Neural progenitor cell (in vitro differentiated cells): Measurements from ENCODE around the gene RAB5IF. TPM values are rescaled to one million over a fixed set of nuclear protein-coding genes. Genes with fewer than 3 reads are reported as not detected.
"Not testable (repeated sequence)": the region's sequence is repeated elsewhere in the genome, so short reads cannot be mapped to it uniquely, and the experiment has no call there.

Source experiments
- DNase-seq: peaks from one replicate; pipeline ENCODE4 v3.0.0-alpha.2; 2016; ENCODE audit warnings: low spot score
- H2AFZ ChIP-seq: fragments of 200-600 bp; sonication (generic); replicated peaks from 2 replicates; pipeline ENCODE4 v1.6.1; 2016; ENCODE audit warnings: antibody characterized with exemption
- H3F3A ChIP-seq: fragments of 200-600 bp; sonication (generic); 2 replicates; pipeline ENCODE4 v1.6.1; 2016; ENCODE audit warnings: antibody characterized with exemption, low read depth
- H3K27ac ChIP-seq: fragments of 200-600 bp; sonication (generic); 2 replicates; pipeline ENCODE4 v1.5.1; 2016; ENCODE audit warnings: mild to moderate bottlenecking
- H3K27me3 ChIP-seq: fragments of 200-600 bp; sonication (generic); 2 replicates; pipeline ENCODE4 v1.6.1; 2016; ENCODE audit warnings: mild to moderate bottlenecking, moderate library complexity
- H3K36me3 ChIP-seq: fragments of 200-600 bp; sonication (generic); 2 replicates; pipeline ENCODE4 v1.5.1; 2016
- H3K4me1 ChIP-seq: fragments of 200-600 bp; sonication (generic); 2 replicates; pipeline ENCODE4 v1.6.1; 2016; ENCODE audit warnings: mixed run types
- H3K4me2 ChIP-seq: fragments of 200-600 bp; sonication (generic); 2 replicates; pipeline ENCODE4 v1.6.1; 2016
- H3K4me3 ChIP-seq: fragments of 200-600 bp; sonication (generic); 2 replicates; pipeline ENCODE4 v1.5.1; 2016
- H3K79me2 ChIP-seq: fragments of 200-600 bp; sonication (generic); 2 replicates; pipeline ENCODE4 v1.6.1; 2016; ENCODE audit warnings: low read depth
- H3K9ac ChIP-seq: fragments of 200-600 bp; sonication (generic); 2 replicates; pipeline ENCODE4 v1.6.1; 2016
- H3K9me3 ChIP-seq: fragments of 200-600 bp; sonication (generic); 2 replicates; pipeline ENCODE4 v1.5.1; 2016; ENCODE audit warnings: low read depth
- H4K20me1 ChIP-seq: fragments of 200-600 bp; sonication (generic); 2 replicates; pipeline ENCODE4 v1.6.1; 2016; ENCODE audit warnings: low read depth
- H3K27ac Mint-ChIP-seq: 3 replicates; pipeline ENCODE4 v1.8.0; 2021; ENCODE audit warnings: mixed read lengths
- H3K27me3 Mint-ChIP-seq: 2 replicates; pipeline ENCODE4 v1.8.0; 2022; ENCODE audit warnings: low read depth, mild to moderate bottlenecking, inconsistent platforms, moderate library complexity, mixed read lengths; ENCODE audit not compliant: insufficient read depth
- H3K36me3 Mint-ChIP-seq: 3 replicates; pipeline ENCODE4 v1.8.0; 2021; ENCODE audit warnings: mixed read lengths
- H3K4me1 Mint-ChIP-seq: 3 replicates; pipeline ENCODE4 v1.8.0; 2021; ENCODE audit warnings: mixed read lengths
- H3K4me3 Mint-ChIP-seq: 3 replicates; pipeline ENCODE4 v1.8.0; 2021; ENCODE audit warnings: mild to moderate bottlenecking, moderate library complexity, mixed read lengths
- H3K9me3 Mint-ChIP-seq: 3 replicates; pipeline ENCODE4 v1.8.0; 2020; ENCODE audit warnings: mixed read lengths
- CTCF ChIP-seq: fragments of 200-600 bp; sonication (generic); IDR thresholded peaks from 2 replicates; pipeline ENCODE4 v1.5.1; 2017; ENCODE audit warnings: antibody characterized with exemption, mild to moderate bottlenecking
- EZH2 ChIP-seq: fragments of 200-600 bp; sonication (generic); IDR thresholded peaks from 2 replicates; pipeline ENCODE4 v1.6.1; 2017; ENCODE audit warnings: antibody characterized with exemption, mild to moderate bottlenecking, moderate library complexity
- EZH2phosphoT487 ChIP-seq: fragments of 200-600 bp; sonication (generic); IDR thresholded peaks from 2 replicates; pipeline ENCODE4 v1.6.1; 2017; ENCODE audit warnings: antibody characterized with exemption
- total RNA-seq: library from RNA; depleted of rRNA; stranded (reverse); fragments of >200 nt; gene quantifications from 2 replicates; pipeline ENCODE4 v1.2.3, GENCODE V29; 2015; ENCODE audit warnings: low replicate concordance

RAB5IF gene
- total RNA-seq: 69.5 and 90.1 TPM in 2 replicates

- peak within 1 kb of the TSS; percentile 93 for H3K27ac Mint-ChIP-seq
- peaks cover 30% of the 10 kb centered on the region for H3K79me2 ChIP-seq
- H3K9me3 ChIP-seq: no peaks in the 10 kb centered on the region
- H3K4me2 ChIP-seq: peak within 1 kb of the TSS; percentile 96
- H2AFZ ChIP-seq: peak within 1 kb of the TSS; percentile 64
- H3K36me3 Mint-ChIP-seq: peaks cover 4% of the 10 kb centered on the region
- H3K9ac ChIP-seq: peak within 1 kb of the TSS; percentile 88
- peak within 1 kb of the TSS; percentile 79 for H3K4me3 ChIP-seq
- no peaks in the 10 kb centered on the region for H3K9me3 Mint-ChIP-seq
- peaks cover 5% of the 10 kb centered on the region for H3K4me1 ChIP-seq
- peaks cover 8% of the 10 kb centered on the region for H3K27me3 Mint-ChIP-seq
- H3K27me3 ChIP-seq: no peaks in the 10 kb centered on the region
- peak; percentile 99 for DNase-seq
- H3K4me1 Mint-ChIP-seq: peaks cover 20% of the 10 kb centered on the region
- no peaks in the 10 kb centered on the region for H3K36me3 ChIP-seq
- peaks cover 20% of the 10 kb centered on the region for H4K20me1 ChIP-seq
- H3F3A ChIP-seq: peaks cover 4% of the 10 kb centered on the region
- no peak for TF ChIP-seq EZH2
- peak; percentile 84 for TF ChIP-seq CTCF
- H3K27ac ChIP-seq: peak within 1 kb of the TSS; percentile 21
- H3K4me3 Mint-ChIP-seq: peak within 1 kb of the TSS; percentile 98
Measured at GRCh38 chr20:36605399-36606157, at the start of gene RAB5IF. Gene RAB5IF, plus strand, starts transcription at chr20:36605779. Its CDS starts 173 bp downstream, at chr20:36605952.

- H3F3A ChIP-seq: peaks cover 11% of the 10 kb centered on the region
- H3K9me3 Mint-ChIP-seq: peaks cover 9% of the 10 kb centered on the region
- no peaks in the 10 kb centered on the region for H3K79me2 ChIP-seq
- H3K36me3 ChIP-seq: no peaks in the 10 kb centered on the region
- no peaks in the 10 kb centered on the region for H3K27me3 ChIP-seq
- no peak overlapping the region for H2AFZ ChIP-seq
- peak overlapping the region; percentile 18 for H3K27ac Mint-ChIP-seq
- H3K27ac ChIP-seq: peak overlapping the region; percentile 64
- peak overlapping the region; percentile 28 for H3K4me2 ChIP-seq
- peaks cover 13% of the 10 kb centered on the region for H3K4me1 ChIP-seq
- H3K36me3 Mint-ChIP-seq: peaks cover 2% of the 10 kb centered on the region
- H4K20me1 ChIP-seq: no peaks in the 10 kb centered on the region
- peaks cover 11% of the 10 kb centered on the region for H3K4me1 Mint-ChIP-seq
- H3K9me3 ChIP-seq: no peaks in the 10 kb centered on the region
- DNase-seq: peak; percentile 45
- H3K27me3 Mint-ChIP-seq: peaks cover 2% of the 10 kb centered on the region
- H3K4me3 Mint-ChIP-seq: peak overlapping the region; percentile 24
- H3K4me3 ChIP-seq: no peak overlapping the region
- no peak overlapping the region for H3K9ac ChIP-seq
- TF ChIP-seq EZH2phosphoT487 (no peak), EZH2 (no peak), CTCF (no peak)
Measured at GRCh38 chr20:36562724-36563123, 42.9 kb upstream of the RAB5IF start.

GRCh38 chr20:36563374-36563773, 42.2 kb upstream of the RAB5IF start:
- Histone ChIP-seq H3K4me2 (no peak overlapping the region), H3K4me3 (no peak overlapping the region), H3F3A (peaks cover 11% of the 10 kb centered on the region), H3K4me1 (peaks cover 13% of the 10 kb centered on the region), H3K79me2 (no peaks in the 10 kb centered on the region), H3K9me3 (no peaks in the 10 kb centered on the region), H3K9ac (no peak overlapping the region), H4K20me1 (no peaks in the 10 kb centered on the region), H3K27ac (peak overlapping the region; percentile 64), H3K36me3 (no peaks in the 10 kb centered on the region), H2AFZ (no peak overlapping the region), H3K27me3 (no peaks in the 10 kb centered on the region)
- Mint-ChIP-seq H3K27ac (peak overlapping the region; percentile 18), H3K4me1 (peaks cover 11% of the 10 kb centered on the region), H3K27me3 (peaks cover 2% of the 10 kb centered on the region), H3K9me3 (peaks cover 9% of the 10 kb centered on the region), H3K4me3 (no peak overlapping the region), H3K36me3 (peaks cover 2% of the 10 kb centered on the region)
- TF ChIP-seq EZH2phosphoT487 (no peak), CTCF (no peak), EZH2 (no peak)
- no peak for DNase-seq

GRCh38 chr20:36564078-36564725, 41.4 kb upstream of the RAB5IF start:
- not testable (repeated sequence) for H3K27me3 Mint-ChIP-seq, H3K36me3 ChIP-seq, H4K20me1 ChIP-seq, H3K9me3 ChIP-seq, H3K9me3 Mint-ChIP-seq, H3K27ac ChIP-seq, H3K4me2 ChIP-seq, H3K27ac Mint-ChIP-seq, H2AFZ ChIP-seq, H3K4me3 ChIP-seq, H3K27me3 ChIP-seq, H3K79me2 ChIP-seq, DNase-seq, H3K9ac ChIP-seq, H3K36me3 Mint-ChIP-seq, H3K4me3 Mint-ChIP-seq
- H3K4me1 ChIP-seq: peaks cover 13% of the 10 kb centered on the region
- peaks cover 11% of the 10 kb centered on the region for H3K4me1 Mint-ChIP-seq
- peaks cover 11% of the 10 kb centered on the region for H3F3A ChIP-seq

GRCh38 chr20:36564726-36565121, 40.9 kb upstream of the RAB5IF start:
- not testable (repeated sequence) for H3K27ac Mint-ChIP-seq, H3K4me2 ChIP-seq, H3K36me3 ChIP-seq, H2AFZ ChIP-seq, H4K20me1 ChIP-seq, H3K4me3 Mint-ChIP-seq, DNase-seq, H3K36me3 Mint-ChIP-seq, H3K27me3 ChIP-seq, H3K27ac ChIP-seq, H3K9me3 ChIP-seq, H3K27me3 Mint-ChIP-seq, H3K9ac ChIP-seq, H3K9me3 Mint-ChIP-seq, H3K79me2 ChIP-seq, H3K4me3 ChIP-seq
- Histone ChIP-seq H3K4me1 (peaks cover 13% of the 10 kb centered on the region), H3F3A (peaks cover 11% of the 10 kb centered on the region)
- peaks cover 14% of the 10 kb centered on the region for H3K4me1 Mint-ChIP-seq
